ENCODE data around the gene CPNE7.

CPNE7 gene

DNA sequence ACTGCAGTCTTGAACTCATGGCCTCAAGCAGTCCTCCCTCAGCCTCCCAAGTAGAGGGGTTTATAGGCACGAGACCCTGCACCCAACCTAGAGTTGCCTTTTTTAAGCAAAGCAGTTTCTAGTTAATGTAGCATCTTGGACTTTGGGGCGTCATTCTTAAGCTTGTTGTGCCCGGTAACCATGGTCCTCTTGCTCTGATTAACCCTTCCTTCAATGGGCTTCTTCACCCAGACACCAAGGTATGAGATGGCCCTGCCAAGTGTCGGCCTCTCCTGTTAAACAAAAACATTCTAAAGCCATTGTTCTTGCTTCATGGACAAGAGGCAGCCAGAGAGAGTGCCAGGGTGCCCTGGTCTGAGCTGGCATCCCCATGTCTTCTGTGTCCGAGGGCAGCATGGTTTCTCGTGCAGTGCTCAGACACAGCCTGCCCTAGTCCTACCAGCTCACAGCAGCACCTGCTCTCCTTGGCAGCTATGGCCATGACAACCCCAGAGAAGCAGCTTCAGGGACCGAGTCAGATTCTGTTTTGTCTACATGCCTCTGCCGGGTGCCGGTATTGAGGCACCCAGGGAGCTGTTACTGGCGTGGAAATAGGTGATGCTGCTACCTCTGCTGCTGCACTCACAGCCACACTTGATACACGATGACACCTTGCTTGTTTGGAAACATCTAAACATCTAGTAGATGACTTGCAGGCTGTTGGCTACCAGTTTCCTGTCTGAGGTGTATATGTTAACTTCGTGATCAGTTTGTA, 11.7 kb upstream of the CPNE7 start:
- TF ChIP-seq, protein P1, sequence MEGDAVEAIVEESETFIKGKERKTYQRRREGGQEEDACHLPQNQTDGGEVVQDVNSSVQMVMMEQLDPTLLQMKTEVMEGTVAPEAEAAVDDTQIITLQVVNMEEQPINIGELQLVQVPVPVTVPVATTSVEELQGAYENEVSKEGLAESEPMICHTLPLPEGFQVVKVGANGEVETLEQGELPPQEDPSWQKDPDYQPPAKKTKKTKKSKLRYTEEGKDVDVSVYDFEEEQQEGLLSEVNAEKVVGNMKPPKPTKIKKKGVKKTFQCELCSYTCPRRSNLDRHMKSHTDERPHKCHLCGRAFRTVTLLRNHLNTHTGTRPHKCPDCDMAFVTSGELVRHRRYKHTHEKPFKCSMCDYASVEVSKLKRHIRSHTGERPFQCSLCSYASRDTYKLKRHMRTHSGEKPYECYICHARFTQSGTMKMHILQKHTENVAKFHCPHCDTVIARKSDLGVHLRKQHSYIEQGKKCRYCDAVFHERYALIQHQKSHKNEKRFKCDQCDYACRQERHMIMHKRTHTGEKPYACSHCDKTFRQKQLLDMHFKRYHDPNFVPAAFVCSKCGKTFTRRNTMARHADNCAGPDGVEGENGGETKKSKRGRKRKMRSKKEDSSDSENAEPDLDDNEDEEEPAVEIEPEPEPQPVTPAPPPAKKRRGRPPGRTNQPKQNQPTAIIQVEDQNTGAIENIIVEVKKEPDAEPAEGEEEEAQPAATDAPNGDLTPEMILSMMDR (IDR thresholded peaks at IDR 0.05; ENCODE audit: low read depth, low read length) = no peak
- DNase-seq = no peak
- Histone ChIP-seq H3K9me3 (no peaks in the 10 kb centered on the region), H3K36me3 (peaks cover 43% of the 10 kb centered on the region), H3K4me3 (ENCODE audit: low read depth, low read length) (peak overlapping the region; percentile 99), H3K4me1 (peaks cover 16% of the 10 kb centered on the region), H3K27me3 (no peaks in the 10 kb centered on the region)

DNA sequence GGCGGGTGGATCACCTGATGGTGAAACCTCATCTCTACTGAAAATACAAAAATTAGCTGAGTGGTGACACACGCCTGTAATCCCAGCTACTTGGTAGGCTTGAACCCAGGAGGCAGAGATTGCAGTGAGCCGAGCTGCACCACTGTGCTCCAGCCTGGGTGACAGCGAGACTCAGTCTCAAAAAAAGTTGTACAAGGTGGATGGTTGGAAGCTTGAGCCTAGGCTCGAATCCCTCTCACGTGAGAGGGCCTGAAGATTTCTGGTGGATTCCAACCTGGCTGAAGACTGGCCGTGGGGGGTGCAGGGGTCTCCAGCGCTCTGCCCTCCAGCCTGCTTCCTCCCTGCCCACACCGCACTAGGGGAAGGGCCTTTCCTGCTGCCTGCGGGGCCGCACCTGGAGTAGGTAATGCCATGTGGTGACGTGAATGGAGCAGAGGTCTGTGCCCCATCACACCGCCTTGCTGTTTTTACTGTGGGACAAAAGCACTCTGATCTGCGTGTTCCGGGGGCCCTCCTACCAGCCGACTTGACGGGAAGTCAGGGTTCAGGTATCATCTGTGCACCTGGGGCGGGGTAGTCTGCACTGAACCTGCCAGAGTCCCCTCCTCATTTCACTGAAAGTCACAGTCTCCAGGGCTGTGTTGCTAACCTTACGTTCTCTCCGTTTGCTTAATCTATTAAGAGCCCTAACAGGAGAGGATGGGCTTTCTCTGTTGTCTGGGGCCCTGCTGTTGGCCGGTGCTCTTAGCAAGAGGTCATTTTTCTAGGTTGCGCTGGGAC, 10.9 kb upstream of the CPNE7 start:
- peaks cover 43% of the 10 kb centered on the region for H3K36me3 ChIP-seq
- TF ChIP-seq, protein P1 (IDR thresholded peaks at IDR 0.05; ENCODE audit: low read depth, low read length) = no peak
- no peaks in the 10 kb centered on the region for H3K9me3 ChIP-seq
- no peaks in the 10 kb centered on the region for H3K27me3 ChIP-seq
- H3K4me3 ChIP-seq (ENCODE audit: low read depth, low read length) = no peak overlapping the region; the same call in none of the 2 replicates
- DNase-seq = no peak
- H3K4me1 ChIP-seq = peaks cover 16% of the 10 kb centered on the region

DNA sequence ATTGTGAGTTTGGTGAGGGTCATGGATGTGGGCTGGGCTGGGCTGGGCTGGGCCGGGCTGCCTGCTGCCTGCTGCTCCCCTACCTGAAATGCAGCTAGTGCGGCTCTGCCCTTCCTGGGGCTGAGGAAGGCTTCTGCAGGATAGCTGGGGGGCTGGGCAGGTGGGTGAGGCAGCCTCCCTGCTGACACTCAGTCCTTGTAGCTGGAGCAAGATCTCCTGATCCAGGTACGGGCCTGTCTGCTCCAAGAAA, 10.4 kb upstream of the CPNE7 start:
- TF ChIP-seq, protein P1 (IDR thresholded peaks at IDR 0.05; ENCODE audit: low read depth, low read length) = no peak
- peaks cover 16% of the 10 kb centered on the region for H3K4me1 ChIP-seq
- H3K9me3 ChIP-seq = no peaks in the 10 kb centered on the region
- H3K36me3 ChIP-seq = peaks cover 43% of the 10 kb centered on the region
- peak overlapping the region; percentile 34 for H3K4me3 ChIP-seq (ENCODE audit: low read depth, low read length)
- H3K27me3 ChIP-seq = no peaks in the 10 kb centered on the region
- no peak for DNase-seq

DNA sequence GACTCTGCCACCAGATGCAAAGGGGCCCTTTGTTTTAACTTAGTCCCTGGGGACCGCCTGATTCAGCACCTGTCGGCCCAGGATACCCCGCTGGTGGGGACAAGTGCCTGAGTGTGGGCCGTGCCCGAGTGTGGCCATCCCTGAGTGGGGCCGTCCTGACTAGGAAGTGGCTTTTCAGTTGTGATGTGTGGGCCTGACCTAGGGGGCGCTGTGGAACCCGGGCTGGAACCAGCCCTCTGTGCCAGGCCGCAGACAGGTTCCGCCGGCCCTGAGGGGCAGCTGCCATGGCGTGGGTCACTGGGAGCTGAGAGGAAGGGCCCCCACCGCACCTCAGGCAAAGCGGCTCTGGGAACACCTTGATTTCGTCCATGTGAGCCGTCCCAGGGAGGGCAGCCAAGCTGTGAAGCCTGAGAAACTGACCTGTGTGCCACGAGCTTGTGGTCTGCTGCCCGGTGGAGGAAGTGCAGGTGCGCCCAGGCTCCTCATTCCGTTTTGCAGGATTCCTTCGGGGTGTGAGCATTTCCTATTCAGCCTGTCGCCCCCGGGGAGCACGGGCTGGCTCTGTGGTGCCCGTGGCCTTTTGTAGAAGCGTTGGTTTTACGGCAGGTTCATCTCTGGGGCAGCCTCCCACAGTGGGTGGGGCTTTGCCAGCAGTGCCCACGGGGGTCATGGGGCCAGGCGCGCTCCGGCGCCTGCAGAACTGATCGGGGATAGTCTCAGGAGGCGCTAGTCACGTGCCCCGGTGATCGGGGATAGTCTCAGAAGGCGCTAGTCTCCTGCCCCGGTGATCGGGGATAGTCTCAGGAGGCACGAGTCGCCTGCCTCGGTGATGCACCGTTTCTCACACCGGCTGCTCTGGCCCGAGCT, 9.8 kb upstream of the CPNE7 start:
- H3K4me1 ChIP-seq = peaks cover 16% of the 10 kb centered on the region
- peak overlapping the region; percentile 34 for H3K4me3 ChIP-seq (ENCODE audit: low read depth, low read length)
- TF ChIP-seq, protein P1 (IDR thresholded peaks at IDR 0.05; ENCODE audit: low read depth, low read length) = peak; percentile 59
- no peaks in the 10 kb centered on the region for H3K9me3 ChIP-seq
- no peaks in the 10 kb centered on the region for H3K27me3 ChIP-seq
- peaks cover 42% of the 10 kb centered on the region for H3K36me3 ChIP-seq
- peak; percentile 70 for DNase-seq

DNA sequence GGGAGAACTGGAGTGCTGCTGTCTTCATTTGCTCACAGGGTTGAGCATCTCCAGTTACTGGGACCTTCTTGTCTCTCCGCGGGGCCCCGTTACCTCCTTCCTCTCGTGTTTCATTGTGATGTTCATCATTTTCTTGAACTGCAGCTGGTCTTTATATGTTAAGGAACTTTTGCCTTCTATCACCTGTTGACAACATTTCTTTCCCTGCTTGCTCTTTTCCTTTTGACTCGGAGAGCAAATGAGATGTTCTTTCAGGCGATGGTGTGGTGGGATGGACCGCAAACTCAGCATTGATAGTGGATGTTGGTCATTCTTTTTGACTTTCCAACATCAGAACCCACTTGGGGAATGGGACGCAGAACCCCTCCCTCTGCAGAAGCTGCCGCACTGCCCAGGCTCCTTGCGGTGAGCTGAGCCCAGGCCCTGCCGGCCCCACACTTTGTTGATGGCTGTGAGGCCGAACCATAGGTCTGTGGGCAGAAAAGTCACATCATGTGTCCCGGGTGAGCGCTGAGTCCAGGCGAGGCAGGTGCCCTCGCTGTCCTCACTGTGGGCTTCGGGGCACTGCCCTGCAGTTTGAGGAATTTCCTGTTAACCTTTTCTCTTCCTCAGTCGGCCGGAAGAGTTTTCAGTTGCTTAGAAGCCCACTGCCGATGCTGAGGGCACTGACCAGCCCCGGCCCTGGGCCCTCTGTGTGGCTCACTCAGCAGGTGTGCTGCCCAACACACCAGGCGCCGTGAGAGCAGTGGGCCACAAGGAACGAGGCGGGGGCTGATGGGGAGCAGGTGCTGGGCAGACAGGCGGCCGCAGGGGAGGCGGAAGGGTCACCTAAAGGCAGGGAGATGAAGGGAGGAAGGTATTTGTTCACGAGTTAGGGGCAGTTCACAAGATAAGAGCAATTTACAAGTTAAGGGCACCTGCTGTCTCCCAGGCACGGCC, 7.6 kb upstream of the CPNE7 start:
- peaks cover 20% of the 10 kb centered on the region for H3K36me3 ChIP-seq

More for the DNA sequence above, 7.6 kb upstream of the CPNE7 start:
- peaks cover 17% of the 10 kb centered on the region for H3K4me1 ChIP-seq
- H3K9me3 ChIP-seq = no peaks in the 10 kb centered on the region
- no peak overlapping the region for H3K4me3 ChIP-seq (ENCODE audit: low read depth, low read length)
- TF ChIP-seq, protein P1 (IDR thresholded peaks at IDR 0.05; ENCODE audit: low read depth, low read length) = no peak
- no peak for DNase-seq
- no peaks in the 10 kb centered on the region for H3K27me3 ChIP-seq

Measured in BE2C (cell line).